ENCODE results near the gene CATSPERZ. TPM values are rescaled to one million over a fixed set of nuclear protein-coding genes. Genes with fewer than 3 reads are reported as not detected.

Gene CATSPERZ
- total and polyA plus RNA-seq, 9 of the 15 experiments (the other 6 are each of a cell fraction or from before 2014, with no cell fraction given) = 0.86 to 8.5 (median 3.5) TPM

DNA sequence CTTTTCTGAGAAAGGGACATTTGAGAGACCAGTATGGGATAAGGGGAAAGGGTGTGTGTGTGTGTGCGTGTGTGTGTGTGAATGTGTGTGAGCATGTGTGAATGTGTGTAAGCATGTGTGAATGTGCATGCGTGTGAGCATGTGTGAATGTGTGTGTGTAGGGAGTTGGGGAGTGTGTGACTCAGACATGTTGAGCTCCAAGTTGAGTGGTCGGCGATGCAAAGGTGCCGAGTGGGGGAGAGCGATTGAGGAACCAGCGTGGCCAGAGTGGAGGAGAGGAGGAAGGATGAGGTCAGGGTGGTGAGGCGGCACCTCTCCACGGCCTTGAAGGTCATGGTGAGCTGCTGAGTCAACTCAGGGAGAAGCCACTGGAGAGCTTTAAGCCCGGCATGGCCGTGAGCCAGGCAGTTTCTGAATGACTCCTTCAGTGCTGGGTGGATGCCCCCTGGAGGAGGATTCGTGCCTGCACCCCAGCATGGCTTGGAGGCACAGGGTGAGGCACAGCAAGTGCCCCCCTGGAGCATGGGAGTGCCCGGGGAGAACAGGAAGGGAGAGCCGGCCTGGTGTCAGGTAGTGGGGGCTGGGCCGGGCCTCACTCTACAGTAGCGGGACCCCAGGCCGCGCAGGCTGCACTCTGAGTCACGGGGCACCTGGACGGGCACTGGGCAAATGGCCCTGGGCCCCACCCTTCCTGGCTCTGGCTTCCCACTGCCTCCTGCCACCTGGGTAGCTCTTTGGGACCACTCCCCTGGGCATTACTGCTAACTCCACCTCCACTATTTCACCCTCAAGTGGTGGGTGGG is 31.6 kb downstream of the CATSPERZ start (continued):
- peak; percentile 93 for TF ChIP-seq SMARCE1 (IDR thresholded peaks at IDR 0.05)
- no peak for TF ChIP-seq KLF10 (CRISPR knock-in tag; IDR thresholded peaks at IDR 0.05)
- peak; percentile 81 for TF ChIP-seq NFE2 (IDR thresholded peaks at IDR 0.05; ENCODE audit: low read depth)
- no peak for TF ChIP-seq KAT7 (CRISPR knock-in tag; IDR thresholded peaks at IDR 0.05; ENCODE audit: borderline replicate concordance)
- TF ChIP-seq, protein P1, sequence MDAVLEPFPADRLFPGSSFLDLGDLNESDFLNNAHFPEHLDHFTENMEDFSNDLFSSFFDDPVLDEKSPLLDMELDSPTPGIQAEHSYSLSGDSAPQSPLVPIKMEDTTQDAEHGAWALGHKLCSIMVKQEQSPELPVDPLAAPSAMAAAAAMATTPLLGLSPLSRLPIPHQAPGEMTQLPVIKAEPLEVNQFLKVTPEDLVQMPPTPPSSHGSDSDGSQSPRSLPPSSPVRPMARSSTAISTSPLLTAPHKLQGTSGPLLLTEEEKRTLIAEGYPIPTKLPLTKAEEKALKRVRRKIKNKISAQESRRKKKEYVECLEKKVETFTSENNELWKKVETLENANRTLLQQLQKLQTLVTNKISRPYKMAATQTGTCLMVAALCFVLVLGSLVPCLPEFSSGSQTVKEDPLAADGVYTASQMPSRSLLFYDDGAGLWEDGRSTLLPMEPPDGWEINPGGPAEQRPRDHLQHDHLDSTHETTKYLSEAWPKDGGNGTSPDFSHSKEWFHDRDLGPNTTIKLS (IDR thresholded peaks at IDR 0.05; ENCODE audit: borderline replicate concordance, low read depth) = peak; percentile 55; the same call in 1 of the 2 replicates
- TF ChIP-seq, protein P2, sequence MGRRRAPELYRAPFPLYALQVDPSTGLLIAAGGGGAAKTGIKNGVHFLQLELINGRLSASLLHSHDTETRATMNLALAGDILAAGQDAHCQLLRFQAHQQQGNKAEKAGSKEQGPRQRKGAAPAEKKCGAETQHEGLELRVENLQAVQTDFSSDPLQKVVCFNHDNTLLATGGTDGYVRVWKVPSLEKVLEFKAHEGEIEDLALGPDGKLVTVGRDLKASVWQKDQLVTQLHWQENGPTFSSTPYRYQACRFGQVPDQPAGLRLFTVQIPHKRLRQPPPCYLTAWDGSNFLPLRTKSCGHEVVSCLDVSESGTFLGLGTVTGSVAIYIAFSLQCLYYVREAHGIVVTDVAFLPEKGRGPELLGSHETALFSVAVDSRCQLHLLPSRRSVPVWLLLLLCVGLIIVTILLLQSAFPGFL (CRISPR knock-in tag; IDR thresholded peaks at IDR 0.05) = no peak
- TF ChIP-seq, protein P3, sequence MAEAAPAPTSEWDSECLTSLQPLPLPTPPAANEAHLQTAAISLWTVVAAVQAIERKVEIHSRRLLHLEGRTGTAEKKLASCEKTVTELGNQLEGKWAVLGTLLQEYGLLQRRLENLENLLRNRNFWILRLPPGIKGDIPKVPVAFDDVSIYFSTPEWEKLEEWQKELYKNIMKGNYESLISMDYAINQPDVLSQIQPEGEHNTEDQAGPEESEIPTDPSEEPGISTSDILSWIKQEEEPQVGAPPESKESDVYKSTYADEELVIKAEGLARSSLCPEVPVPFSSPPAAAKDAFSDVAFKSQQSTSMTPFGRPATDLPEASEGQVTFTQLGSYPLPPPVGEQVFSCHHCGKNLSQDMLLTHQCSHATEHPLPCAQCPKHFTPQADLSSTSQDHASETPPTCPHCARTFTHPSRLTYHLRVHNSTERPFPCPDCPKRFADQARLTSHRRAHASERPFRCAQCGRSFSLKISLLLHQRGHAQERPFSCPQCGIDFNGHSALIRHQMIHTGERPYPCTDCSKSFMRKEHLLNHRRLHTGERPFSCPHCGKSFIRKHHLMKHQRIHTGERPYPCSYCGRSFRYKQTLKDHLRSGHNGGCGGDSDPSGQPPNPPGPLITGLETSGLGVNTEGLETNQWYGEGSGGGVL (CRISPR knock-in tag; IDR thresholded peaks at IDR 0.05) = no peak
- TF ChIP-seq ETV5 (CRISPR knock-in tag; IDR thresholded peaks at IDR 0.05; ENCODE audit: low read depth) = peak; percentile 68; the same call in 1 of the 2 replicates
- TF ChIP-seq HMG20B (CRISPR knock-in tag; IDR thresholded peaks at IDR 0.05) = no peak
- TF ChIP-seq E2F5 (CRISPR knock-in tag; IDR thresholded peaks at IDR 0.05) = no peak
- TF ChIP-seq SAP30 (IDR thresholded peaks at IDR 0.05; ENCODE audit: borderline replicate concordance, insufficient read depth, low read depth, low read length, poor library complexity, severe bottlenecking) = no peak
- TF ChIP-seq ZNF224 (CRISPR knock-in tag; IDR thresholded peaks at IDR 0.05) = no peak
- TF ChIP-seq, protein P4, sequence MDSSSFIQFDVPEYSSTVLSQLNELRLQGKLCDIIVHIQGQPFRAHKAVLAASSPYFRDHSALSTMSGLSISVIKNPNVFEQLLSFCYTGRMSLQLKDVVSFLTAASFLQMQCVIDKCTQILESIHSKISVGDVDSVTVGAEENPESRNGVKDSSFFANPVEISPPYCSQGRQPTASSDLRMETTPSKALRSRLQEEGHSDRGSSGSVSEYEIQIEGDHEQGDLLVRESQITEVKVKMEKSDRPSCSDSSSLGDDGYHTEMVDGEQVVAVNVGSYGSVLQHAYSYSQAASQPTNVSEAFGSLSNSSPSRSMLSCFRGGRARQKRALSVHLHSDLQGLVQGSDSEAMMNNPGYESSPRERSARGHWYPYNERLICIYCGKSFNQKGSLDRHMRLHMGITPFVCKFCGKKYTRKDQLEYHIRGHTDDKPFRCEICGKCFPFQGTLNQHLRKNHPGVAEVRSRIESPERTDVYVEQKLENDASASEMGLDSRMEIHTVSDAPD (CRISPR knock-in tag; IDR thresholded peaks at IDR 0.05) = no peak
- no peak for TF ChIP-seq ZNF239 (CRISPR knock-in tag; IDR thresholded peaks at IDR 0.05)
- TF ChIP-seq DPF2 (IDR thresholded peaks at IDR 0.05) = peak; percentile 96
- no peak for TF ChIP-seq MXI1 (IDR thresholded peaks at IDR 0.05; ENCODE audit: low read depth, low read length)
- TF ChIP-seq, protein P5, sequence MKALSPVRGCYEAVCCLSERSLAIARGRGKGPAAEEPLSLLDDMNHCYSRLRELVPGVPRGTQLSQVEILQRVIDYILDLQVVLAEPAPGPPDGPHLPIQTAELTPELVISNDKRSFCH (CRISPR knock-in tag; IDR thresholded peaks at IDR 0.05) = no peak
- TF ChIP-seq, protein P5 (tag; IDR thresholded peaks at IDR 0.05) = peak; percentile 85; the same call in 1 of the 2 replicates
- no peak for TF ChIP-seq ZNF408 (CRISPR knock-in tag; IDR thresholded peaks at IDR 0.05; ENCODE audit: low read depth)
